ENCODE measurements around the gene LRFN3. TPM values are rescaled to one million over a fixed set of nuclear protein-coding genes. Genes with fewer than 3 reads are reported as not detected.
"Not testable (repeated sequence)": the region's sequence is repeated elsewhere in the genome, so short reads cannot be mapped to it uniquely, and the experiment has no call there.

The LRFN3 gene
- total RNA-seq = 1.8 TPM
- 10 to 100 TPM in 3 of 8 donors, 1 to 10 TPM in 5; 6.3 to 13.9 (median 9.3) TPM for polyA plus RNA-seq (ENCODE audit: insufficient read depth in 1 of 8, insufficient read length in 8 of 8, low replicate concordance in 1 of 8)
- long read RNA-seq, donor 1, partial matches to known transcripts = 0 of 1 reads
- long read RNA-seq, donor 1, other reads (novel, unspliced or antisense) = 0 of 1 reads
- long read RNA-seq, donor 2 = 0 reads
- long read RNA-seq, donor 3, partial matches to known transcripts = 0 of 1 reads
- long read RNA-seq, donor 3, other reads (novel, unspliced or antisense) = 0 of 1 reads
- long read RNA-seq, donor 4, partial matches to known transcripts = 0 of 1 reads
- long read RNA-seq, donor 4, other reads (novel, unspliced or antisense) = 0 of 1 reads
- long read RNA-seq, donor 5, partial matches to known transcripts = 0 of 3 reads
- long read RNA-seq, donor 5, other reads (novel, unspliced or antisense) = 0 of 3 reads
- long read RNA-seq, donor 6, partial matches to known transcripts = 0 of 1 reads
- long read RNA-seq, donor 6, other reads (novel, unspliced or antisense) = 0 of 1 reads
- long read RNA-seq, donor 7, partial matches to known transcripts = 5 of 5 reads
- long read RNA-seq, donor 7, other reads (novel, unspliced or antisense) = 0 of 5 reads
- long read RNA-seq, donor 8, partial matches to known transcripts = 5 of 6 reads
- long read RNA-seq, donor 8, other reads (novel, unspliced or antisense) = 0 of 6 reads
- long read RNA-seq, donor 9 = 0 reads
- long read RNA-seq, donor 10, partial matches to known transcripts = 0 of 2 reads
- long read RNA-seq, donor 10, other reads (novel, unspliced or antisense) = 0 of 2 reads
- long read RNA-seq, donor 11 = 0 reads

- H3K36me3 ChIP-seq (ENCODE audit: control insufficient read depth, insufficient read depth, low read length) = peaks cover 11% of the 10 kb centered on the region
- peaks cover 32% of the 10 kb centered on the region for H3K4me1 ChIP-seq (ENCODE audit: control insufficient read depth, insufficient read depth, low read length)
- DNase-seq = peak; percentile 89
- no peaks in the 10 kb centered on the region for H3K9me3 ChIP-seq (replicated peaks; ENCODE audit: control insufficient read depth, low read depth, low read length)
- 3% methylated on average over 41 of the region's 68 CpGs for WGBS (ENCODE audit: insufficient coverage)
- peak within 1 kb of the TSS; percentile 67 for H3K27ac ChIP-seq (ENCODE audit: low read length)
- peak within 1 kb of the TSS; percentile 71 for H3K4me3 ChIP-seq (ENCODE audit: low read length)
- H3K27me3 ChIP-seq (ENCODE audit: control insufficient read depth, insufficient read depth, low read length) = no peaks in the 10 kb centered on the region
These were observed at the start of gene LRFN3 for GRCh38 chr19:35935911-35936737. LRFN3 (plus strand) TSS chr19:35936374; CDS start chr19:35939426, 3,052 bp downstream.

- H3K36me3 ChIP-seq (ENCODE audit: control insufficient read depth, insufficient read depth, low read length) = peaks cover 14% of the 10 kb centered on the region
- 100% methylated on average over 1 of the region's 5 CpGs for WGBS (ENCODE audit: insufficient coverage)
These were observed 49.0 kb upstream of the LRFN3 start for GRCh38 chr19:35887197-35887596.

GRCh38 chr19:35888398-35888797 is 47.8 kb upstream of the LRFN3 start:
- no peaks in the 10 kb centered on the region for H3K27me3 ChIP-seq (ENCODE audit: control insufficient read depth, insufficient read depth, low read length)
- no peak for DNase-seq
- H3K4me1 ChIP-seq (ENCODE audit: control insufficient read depth, insufficient read depth, low read length) = no peaks in the 10 kb centered on the region
- peaks cover 14% of the 10 kb centered on the region for H3K36me3 ChIP-seq (ENCODE audit: control insufficient read depth, insufficient read depth, low read length)
- no peak overlapping the region for H3K27ac ChIP-seq (ENCODE audit: low read length)
- 87% methylated on average over 9 of the region's 9 CpGs for WGBS (ENCODE audit: insufficient coverage)
- no peak overlapping the region for H3K4me3 ChIP-seq (ENCODE audit: low read length)
- no peaks in the 10 kb centered on the region for H3K9me3 ChIP-seq (replicated peaks; ENCODE audit: control insufficient read depth, low read depth, low read length)

More at GRCh38 chr19:35887197-35887596, 49.0 kb upstream of the LRFN3 start:
- Histone ChIP-seq H3K4me3 (ENCODE audit: low read length) (no peak overlapping the region), H3K9me3 (replicated peaks; ENCODE audit: control insufficient read depth, low read depth, low read length) (no peaks in the 10 kb centered on the region), H3K27ac (ENCODE audit: low read length) (no peak overlapping the region), H3K27me3 (ENCODE audit: control insufficient read depth, insufficient read depth, low read length) (no peaks in the 10 kb centered on the region), H3K4me1 (ENCODE audit: control insufficient read depth, insufficient read depth, low read length) (no peaks in the 10 kb centered on the region)
- no peak for DNase-seq

GRCh38 chr19:35889370-35890112 is 46.6 kb upstream of the LRFN3 start:
- Histone ChIP-seq H3K36me3 (ENCODE audit: control insufficient read depth, insufficient read depth, low read length) (peaks cover 14% of the 10 kb centered on the region), H3K4me3 (ENCODE audit: low read length) (no peak overlapping the region), H3K4me1 (ENCODE audit: control insufficient read depth, insufficient read depth, low read length) (no peaks in the 10 kb centered on the region), H3K27ac (ENCODE audit: low read length) (no peak overlapping the region), H3K9me3 (replicated peaks; ENCODE audit: control insufficient read depth, low read depth, low read length) (no peaks in the 10 kb centered on the region), H3K27me3 (ENCODE audit: control insufficient read depth, insufficient read depth, low read length) (no peaks in the 10 kb centered on the region)
- no peak for DNase-seq
- 90% methylated on average over 14 of the region's 18 CpGs for WGBS (ENCODE audit: insufficient coverage)

- Histone ChIP-seq H3K27me3 (ENCODE audit: control insufficient read depth, insufficient read depth, low read length) (no peaks in the 10 kb centered on the region), H3K4me3 (ENCODE audit: low read length) (no peak overlapping the region), H3K9me3 (replicated peaks; ENCODE audit: control insufficient read depth, low read depth, low read length) (no peaks in the 10 kb centered on the region), H3K27ac (ENCODE audit: low read length) (no peak overlapping the region), H3K4me1 (ENCODE audit: control insufficient read depth, insufficient read depth, low read length) (no peaks in the 10 kb centered on the region), H3K36me3 (ENCODE audit: control insufficient read depth, insufficient read depth, low read length) (peaks cover 14% of the 10 kb centered on the region)
- WGBS (ENCODE audit: insufficient coverage) = 82% methylated on average over 9 of the region's 13 CpGs
- no peak for DNase-seq
These were observed 46.0 kb upstream of the LRFN3 start for GRCh38 chr19:35890113-35890650.

GRCh38 chr19:35891819-35892218 is 44.4 kb upstream of the LRFN3 start:
- H3K27me3 ChIP-seq (ENCODE audit: control insufficient read depth, insufficient read depth, low read length); H3K4me1 ChIP-seq (ENCODE audit: control insufficient read depth, insufficient read depth, low read length); H3K4me3 ChIP-seq (ENCODE audit: low read length); H3K9me3 ChIP-seq (replicated peaks; ENCODE audit: control insufficient read depth, low read depth, low read length); DNase-seq; H3K27ac ChIP-seq (ENCODE audit: low read length): not testable (repeated sequence)
- WGBS (ENCODE audit: insufficient coverage) = no CpG with 5 or more reads among the region's 3 CpGs
- peaks cover 21% of the 10 kb centered on the region for H3K36me3 ChIP-seq (ENCODE audit: control insufficient read depth, insufficient read depth, low read length)

GRCh38 chr19:35894342-35894741 is 41.8 kb upstream of the LRFN3 start:
- Histone ChIP-seq H3K36me3 (ENCODE audit: control insufficient read depth, insufficient read depth, low read length) (peaks cover 17% of the 10 kb centered on the region), H3K27ac (ENCODE audit: low read length) (no peak overlapping the region), H3K4me3 (ENCODE audit: low read length) (no peak overlapping the region), H3K9me3 (replicated peaks; ENCODE audit: control insufficient read depth, low read depth, low read length) (no peaks in the 10 kb centered on the region), H3K4me1 (ENCODE audit: control insufficient read depth, insufficient read depth, low read length) (peaks cover 12% of the 10 kb centered on the region), H3K27me3 (ENCODE audit: control insufficient read depth, insufficient read depth, low read length) (peaks cover 2% of the 10 kb centered on the region)
- DNase-seq = no peak
- 83% methylated on average over 2 of the region's 2 CpGs for WGBS (ENCODE audit: insufficient coverage)

- WGBS (ENCODE audit: insufficient coverage) = 88% methylated on average over 10 of the region's 21 CpGs
- peaks cover 12% of the 10 kb centered on the region for H3K36me3 ChIP-seq (ENCODE audit: control insufficient read depth, insufficient read depth, low read length)
These were observed 40.1 kb upstream of the LRFN3 start for GRCh38 chr19:35895911-35896642.

GRCh38 chr19:35896643-35897040 is 39.5 kb upstream of the LRFN3 start:
- H3K36me3 ChIP-seq (ENCODE audit: control insufficient read depth, insufficient read depth, low read length) = peaks cover 12% of the 10 kb centered on the region
- 93% methylated on average over 9 of the region's 13 CpGs for WGBS (ENCODE audit: insufficient coverage)

More at GRCh38 chr19:35895911-35896642, 40.1 kb upstream of the LRFN3 start:
- H3K27me3 ChIP-seq (ENCODE audit: control insufficient read depth, insufficient read depth, low read length) = peaks cover 7% of the 10 kb centered on the region
- H3K9me3 ChIP-seq (replicated peaks; ENCODE audit: control insufficient read depth, low read depth, low read length) = no peaks in the 10 kb centered on the region
- H3K27ac ChIP-seq (ENCODE audit: low read length) = no peak overlapping the region
- no peak overlapping the region for H3K4me3 ChIP-seq (ENCODE audit: low read length)
- peaks cover 14% of the 10 kb centered on the region for H3K4me1 ChIP-seq (ENCODE audit: control insufficient read depth, insufficient read depth, low read length)
- no peak for DNase-seq

More at GRCh38 chr19:35896643-35897040, 39.5 kb upstream of the LRFN3 start:
- Histone ChIP-seq H3K4me1 (ENCODE audit: control insufficient read depth, insufficient read depth, low read length) (peaks cover 14% of the 10 kb centered on the region), H3K27me3 (ENCODE audit: control insufficient read depth, insufficient read depth, low read length) (peaks cover 7% of the 10 kb centered on the region), H3K27ac (ENCODE audit: low read length) (no peak overlapping the region), H3K9me3 (replicated peaks; ENCODE audit: control insufficient read depth, low read depth, low read length) (no peaks in the 10 kb centered on the region), H3K4me3 (ENCODE audit: low read length) (no peak overlapping the region)
- DNase-seq = no peak
